Endothelial cell of umbilical vein (primary cell): ENCODE results near the gene FARP2. TPM values are rescaled to one million over a fixed set of nuclear protein-coding genes. Genes with fewer than 3 reads are reported as not detected.

ENCODE experiments used
- BruUV-seq: library from RNA; stranded (reverse); fragments of 400-500 nt; replicated peaks from 2 replicates; lab custom pipeline; 2021; lab: Mats Ljungman, UMichigan
- CTCF ChIA-PET: fragments of 300-600, 350-600 bp; sonication (Branson Sonifier 250); formaldehyde crosslinking; loops from one replicate; lab custom pipeline; 2021; ENCODE audit warnings: antibody characterized with exemption, inconsistent platforms; lab: Charles Lee
- POLR2A ChIA-PET: fragments of 300-600, 350-600 bp; sonication (Branson Sonifier 250); formaldehyde crosslinking; loops from one replicate; lab custom pipeline; 2021; ENCODE audit warnings: antibody characterized with exemption, inconsistent platforms; lab: Charles Lee
- DNase-seq: peaks from one replicate; pipeline ENCODE4 v3.0.0-alpha.2; 2011; ENCODE audit warnings: low read depth, low spot score
- FAIRE-seq: peaks from 2 replicates; lab custom pipeline; 2011; peaks lifted over from hg19 to GRCh38; lab: Jason Lieb, UNC
- H2AFZ ChIP-seq: 2 replicates; pipeline ENCODE4 v1.6.0; 2012; ENCODE audit warnings: low read depth, low read length, control low read depth, inconsistent platforms
- H3K27ac ChIP-seq: 2 replicates; pipeline ENCODE4 v1.5.1; 2011; ENCODE audit warnings: low read depth, mild to moderate bottlenecking, control low read depth, low read length, moderate library complexity; ENCODE audit not compliant: insufficient read depth
- H3K27me3 ChIP-seq, 2 experiments: 2 replicates each; pipeline versions ENCODE4 v1.6.0 to v1.6.1; 2011; ENCODE audit warnings: low read length in 2 of 2, mixed read lengths in 1 of 2; ENCODE audit not compliant: control insufficient read depth in 2 of 2, insufficient read depth in 2 of 2
- H3K36me3 ChIP-seq, 2 experiments: 2 replicates in 1 of 2; 3 replicates in 1 of 2; pipeline ENCODE4 v1.5.1; 2011; ENCODE audit warnings: low read length in 2 of 2, mild to moderate bottlenecking in 1 of 2, moderate library complexity in 1 of 2; ENCODE audit not compliant: control insufficient read depth in 2 of 2, insufficient read depth in 2 of 2; ENCODE audit errors: extremely low read depth in 1 of 2
- H3K4me1 ChIP-seq: 3 replicates; pipeline ENCODE4 v1.5.1; 2011; ENCODE audit warnings: mild to moderate bottlenecking, low read length; ENCODE audit not compliant: control insufficient read depth, insufficient read depth; ENCODE audit errors: extremely low read depth
- H3K4me2 ChIP-seq: 2 replicates; pipeline ENCODE4 v1.6.1; 2011; ENCODE audit warnings: low read length, control low read depth, mixed read lengths; ENCODE audit not compliant: insufficient read depth
- H3K4me3 ChIP-seq, 3 experiments: fragments of 200-600 bp in 1 of 3; sonication (generic), shearing (Covaris generic) in 1 of 3; replicated peaks in 1 of 3; 2 replicates each; pipeline ENCODE4 v1.5.1; 2011 to 2016; ENCODE audit warnings: control low read depth in 3 of 3, low read length in 3 of 3, mild to moderate bottlenecking in 2 of 3, inconsistent platforms in 1 of 3, low read depth in 1 of 3, moderate library complexity in 1 of 3; ENCODE audit not compliant: insufficient read depth in 1 of 3
- H3K79me2 ChIP-seq: 2 replicates; pipeline ENCODE4 v1.6.0; 2012; ENCODE audit warnings: low read length, inconsistent platforms; ENCODE audit not compliant: control insufficient read depth, insufficient read depth
- H3K9ac ChIP-seq: replicated peaks from 2 replicates; pipeline ENCODE3; 2011; ENCODE audit warnings: low read length, control low read depth; ENCODE audit not compliant: insufficient read depth; ENCODE audit errors: extremely low read depth
- H3K9me1 ChIP-seq: replicated peaks from 3 replicates; pipeline ENCODE4 v1.6.0; 2011; ENCODE audit warnings: mild to moderate bottlenecking, low read length; ENCODE audit not compliant: control insufficient read depth, insufficient read depth; ENCODE audit errors: extremely low read depth
- H3K9me3 ChIP-seq: replicated peaks from 2 replicates; pipeline ENCODE4 v1.5.1; 2012; ENCODE audit warnings: low read length, inconsistent platforms; ENCODE audit not compliant: control insufficient read depth, insufficient read depth
- H4K20me1 ChIP-seq: replicated peaks from 2 replicates; pipeline ENCODE3; 2011; ENCODE audit warnings: mild to moderate bottlenecking, low read length; ENCODE audit not compliant: control insufficient read depth, insufficient read depth; ENCODE audit errors: extremely low read depth
- EZH2 ChIP-seq: IDR thresholded peaks from 2 replicates; pipeline ENCODE4 v1.6.1; 2012; ENCODE audit warnings: borderline replicate concordance, low read depth, mild to moderate bottlenecking, moderate library complexity, low read length, inconsistent platforms; ENCODE audit not compliant: severe bottlenecking
- FOS ChIP-seq: IDR thresholded peaks from 2 replicates; pipeline ENCODE4 v1.6.1; 2011; ENCODE audit warnings: mild to moderate bottlenecking, low read length, moderate library complexity, borderline replicate concordance; ENCODE audit not compliant: insufficient read depth
- GATA2 ChIP-seq: IDR thresholded peaks from 2 replicates; pipeline ENCODE4 v1.7.0; 2011; ENCODE audit warnings: low read depth, mild to moderate bottlenecking, moderate library complexity, mixed read lengths, low read length; ENCODE audit not compliant: insufficient read length, insufficient read depth
- JUN ChIP-seq: IDR thresholded peaks from 2 replicates; pipeline ENCODE4 v1.6.1; 2011; ENCODE audit warnings: borderline replicate concordance, low read depth; ENCODE audit not compliant: insufficient read length, insufficient read depth
- MYC ChIP-seq: IDR thresholded peaks from one replicate; pipeline ENCODE4 v1.6.1; 2011; ENCODE audit warnings: mild to moderate bottlenecking, low read depth, low read length
- POLR2A ChIP-seq: IDR thresholded peaks from 2 replicates; pipeline ENCODE4 v1.6.1; 2012; ENCODE audit warnings: low read depth, mild to moderate bottlenecking, control low read depth, low read length
- POLR2AphosphoS5 ChIP-seq: IDR thresholded peaks from 2 replicates; pipeline ENCODE4 v1.6.1; 2012; ENCODE audit warnings: low read depth, mild to moderate bottlenecking, control low read depth, low read length, moderate library complexity; ENCODE audit not compliant: insufficient read depth
- dilution Hi-C: fragments of 300-500 bp; cut with MboI; formaldehyde crosslinking; loops from one replicate; pipeline ENCODE4 v1.15.0; 2019; ENCODE audit warnings: low sequenced_read_pairs; ENCODE audit not compliant: extremely low pct_ligation_motif_present
- intact Hi-C: fragments of 100-400 bp; cut with micrococcal nuclease; formaldehyde crosslinking; loops from one replicate; pipeline ENCODE4 v1.10.0; 2022
- polyA plus RNA-seq, 4 experiments: library from polyadenylated mRNA; depleted of rRNA in 3 of 4; stranded (reverse) in 3 of 4; unstranded in 1 of 4; fragments of >200 nt; gene quantifications; 2 replicates each; pipeline versions ENCODE4 v1.2.1 to v1.2.3, GENCODE V29; 2011 to 2012; ENCODE audit warnings: missing spikeins in 1 of 4
- total RNA-seq: library from RNA; stranded (reverse); gene quantifications from 2 replicates; pipeline ENCODE4 v1.2.3, GENCODE V29; 2021
- TF ChIP-seq, protein P1 (sequence below), 2 donors: IDR thresholded peaks; 1 replicate in 1 of 2; 2 replicates in 1 of 2; pipeline ENCODE4 v1.5.1; 2011; ENCODE audit warnings: low read length in 2 of 2, mild to moderate bottlenecking in 2 of 2, moderate library complexity in 2 of 2, control low read depth in 1 of 2, inconsistent platforms in 1 of 2, low read depth in 1 of 2; ENCODE audit not compliant: insufficient read depth in 1 of 2; ENCODE audit errors: extremely low read depth in 1 of 2
- TF ChIP-seq, protein P2 (sequence below): IDR thresholded peaks from 2 replicates; pipeline ENCODE4 v1.6.1; 2011; ENCODE audit not compliant: insufficient read depth, insufficient read length

Gene FARP2
- total and polyA plus RNA-seq, 2 donors (not counting 3 experiments of a cell fraction or from before 2014, with no cell fraction given), result 15.3 to 45.3 TPM

DNA sequence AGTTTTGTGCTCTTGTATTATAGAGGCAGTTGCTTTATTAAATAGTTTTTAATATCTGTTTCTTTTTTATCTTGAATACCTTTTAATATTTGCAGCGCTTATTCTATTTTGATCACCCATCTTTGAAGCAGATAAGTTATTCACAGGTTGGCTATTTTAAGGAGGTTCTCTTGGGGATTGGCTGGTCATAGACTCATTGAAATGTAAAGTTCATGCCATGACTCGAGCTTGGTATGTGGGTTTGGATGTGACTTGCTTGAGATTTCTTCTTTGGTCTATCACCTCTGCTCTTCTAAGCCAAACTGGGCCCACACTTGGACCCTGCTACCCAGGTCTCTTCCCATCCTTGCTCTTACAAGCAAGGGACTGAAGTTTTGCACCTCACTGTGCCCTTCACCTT is 33.6 kb downstream of the FARP2 start:
- no peak overlapping the region for H3K9ac ChIP-seq
- no peak overlapping the region for H3K4me2 ChIP-seq
- no peak for DNase-seq
- no peaks in the 10 kb centered on the region for H3K9me1 ChIP-seq
- H4K20me1 ChIP-seq, result no peaks in the 10 kb centered on the region
- no peak overlapping the region for H3K4me3 ChIP-seq
- ChIA-PET POLR2A (no interaction called here), CTCF (interaction anchor here (0.8 to 2.0 kb wide), 2 partner anchors 8 to 11 kb away, joined by 3 to 6 read pairs; no protein-coding TSS in a partner anchor)
- no peak overlapping the region for H2AFZ ChIP-seq
- dilution Hi-C loops, result no loop called here
- no peak for FAIRE-seq
- no peaks in the 10 kb centered on the region for H3K9me3 ChIP-seq
- no peaks in the 10 kb centered on the region for H3K36me3 ChIP-seq
- TF ChIP-seq POLR2AphosphoS5, result no peak
- TF ChIP-seq, protein P1, sequence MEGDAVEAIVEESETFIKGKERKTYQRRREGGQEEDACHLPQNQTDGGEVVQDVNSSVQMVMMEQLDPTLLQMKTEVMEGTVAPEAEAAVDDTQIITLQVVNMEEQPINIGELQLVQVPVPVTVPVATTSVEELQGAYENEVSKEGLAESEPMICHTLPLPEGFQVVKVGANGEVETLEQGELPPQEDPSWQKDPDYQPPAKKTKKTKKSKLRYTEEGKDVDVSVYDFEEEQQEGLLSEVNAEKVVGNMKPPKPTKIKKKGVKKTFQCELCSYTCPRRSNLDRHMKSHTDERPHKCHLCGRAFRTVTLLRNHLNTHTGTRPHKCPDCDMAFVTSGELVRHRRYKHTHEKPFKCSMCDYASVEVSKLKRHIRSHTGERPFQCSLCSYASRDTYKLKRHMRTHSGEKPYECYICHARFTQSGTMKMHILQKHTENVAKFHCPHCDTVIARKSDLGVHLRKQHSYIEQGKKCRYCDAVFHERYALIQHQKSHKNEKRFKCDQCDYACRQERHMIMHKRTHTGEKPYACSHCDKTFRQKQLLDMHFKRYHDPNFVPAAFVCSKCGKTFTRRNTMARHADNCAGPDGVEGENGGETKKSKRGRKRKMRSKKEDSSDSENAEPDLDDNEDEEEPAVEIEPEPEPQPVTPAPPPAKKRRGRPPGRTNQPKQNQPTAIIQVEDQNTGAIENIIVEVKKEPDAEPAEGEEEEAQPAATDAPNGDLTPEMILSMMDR (IDR thresholded peaks at IDR 0.05; ENCODE audit: extremely low read depth in 1 of 2, insufficient read depth in 1 of 2, low read depth in 1 of 2, low read length in 2 of 2), result no peak
- no peak for TF ChIP-seq FOS
- TF ChIP-seq, protein P2, sequence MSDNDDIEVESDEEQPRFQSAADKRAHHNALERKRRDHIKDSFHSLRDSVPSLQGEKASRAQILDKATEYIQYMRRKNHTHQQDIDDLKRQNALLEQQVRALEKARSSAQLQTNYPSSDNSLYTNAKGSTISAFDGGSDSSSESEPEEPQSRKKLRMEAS, result no peak
- TF ChIP-seq MYC, result no peak
- no peak for TF ChIP-seq POLR2A
- no peak for TF ChIP-seq JUN
- no peak for TF ChIP-seq EZH2
- TF ChIP-seq GATA2, result no peak
- H3K27ac ChIP-seq, result no peak overlapping the region
- no peaks in the 10 kb centered on the region for H3K4me1 ChIP-seq
- H3K79me2 ChIP-seq, result no peaks in the 10 kb centered on the region
- intact Hi-C loops, result no loop called here
- no peaks in the 10 kb centered on the region for H3K27me3 ChIP-seq
- BruUV-seq, result no TSS peak
